ENCODE results near the gene KDM3B.

KDM3B gene

GRCh38 chr5:138460032-138460693, 107.7 kb downstream of the KDM3B start:
- DNase-seq (ENCODE audit: low spot score in 2 of 2) (no peak), ATAC-seq (no peak)
- H3K4me3 Mint-ChIP-seq = peak overlapping the region; percentile 83
- peaks cover 23% of the 10 kb centered on the region for H3K36me3 Mint-ChIP-seq
- H3K4me1 Mint-ChIP-seq = peaks cover 47% of the 10 kb centered on the region
- no peaks in the 10 kb centered on the region for H3K9me3 Mint-ChIP-seq
- peak overlapping the region; percentile 100 for H3K27ac Mint-ChIP-seq

GRCh38 chr5:138461343-138462125, 109.0 kb downstream of the KDM3B start:
- no peak overlapping the region for H3K4me3 Mint-ChIP-seq
- peaks cover 36% of the 10 kb centered on the region for H3K36me3 Mint-ChIP-seq
- peaks cover 49% of the 10 kb centered on the region for H3K4me1 Mint-ChIP-seq
- DNase-seq (ENCODE audit: low spot score in 2 of 2) (no peak), ATAC-seq (no peak)
- H3K9me3 Mint-ChIP-seq = no peaks in the 10 kb centered on the region
- H3K27ac Mint-ChIP-seq = peak overlapping the region; percentile 100

GRCh38 chr5:138463419-138464007, 111.0 kb downstream of the KDM3B start:
- Mint-ChIP-seq H3K4me3 (peak overlapping the region; percentile 84), H3K9me3 (no peaks in the 10 kb centered on the region), H3K36me3 (peaks cover 56% of the 10 kb centered on the region), H3K4me1 (peaks cover 54% of the 10 kb centered on the region), H3K27ac (peak overlapping the region; percentile 93)
- ATAC-seq (no peak), DNase-seq (ENCODE audit: low spot score in 2 of 2) (no peak)

GRCh38 chr5:138464008-138464387, 111.5 kb downstream of the KDM3B start:
- Mint-ChIP-seq H3K27ac (peak overlapping the region; percentile 93), H3K4me3 (peak overlapping the region; percentile 84), H3K36me3 (peaks cover 61% of the 10 kb centered on the region), H3K9me3 (no peaks in the 10 kb centered on the region), H3K4me1 (peaks cover 52% of the 10 kb centered on the region)
- ATAC-seq (peak; percentile 70), DNase-seq (ENCODE audit: low spot score in 2 of 2) (peak; percentile 96 to 97)

GRCh38 chr5:138464388-138465260, 112.1 kb downstream of the KDM3B start:
- H3K4me3 Mint-ChIP-seq = peak overlapping the region; percentile 84
- peak; percentile 79 for ATAC-seq
- peaks cover 46% of the 10 kb centered on the region for H3K4me1 Mint-ChIP-seq
- DNase-seq (ENCODE audit: low spot score in 2 of 2) = peak; percentile 93 to 99
- H3K9me3 Mint-ChIP-seq = no peaks in the 10 kb centered on the region
- peak overlapping the region; percentile 93 for H3K27ac Mint-ChIP-seq
- H3K36me3 Mint-ChIP-seq = peaks cover 59% of the 10 kb centered on the region

- peak; percentile 73 for ATAC-seq
- H3K9me3 Mint-ChIP-seq = no peaks in the 10 kb centered on the region
- H3K36me3 Mint-ChIP-seq = peaks cover 65% of the 10 kb centered on the region
These were observed 113.0 kb downstream of the KDM3B start, which contains the start of gene EGR1 for GRCh38 chr5:138465261-138466124. EGR1 (plus strand) TSS chr5:138465479; CDS start chr5:138465762, 283 bp downstream.

GRCh38 chr5:138466125-138466899, 113.8 kb downstream of the KDM3B start:
- peak in 1 of 2 donors; percentile 69 for DNase-seq (ENCODE audit: low spot score in 2 of 2)
- Mint-ChIP-seq H3K4me1 (peaks cover 29% of the 10 kb centered on the region), H3K36me3 (peaks cover 65% of the 10 kb centered on the region), H3K4me3 (peak overlapping the region; percentile 84), H3K9me3 (no peaks in the 10 kb centered on the region), H3K27ac (peak overlapping the region; percentile 93)
- no peak for ATAC-seq

More at GRCh38 chr5:138465261-138466124, 113.0 kb downstream of the KDM3B start, which contains the start of gene EGR1:
- Mint-ChIP-seq H3K4me3 (peak within 1 kb of the TSS; percentile 84), H3K4me1 (peaks cover 37% of the 10 kb centered on the region), H3K27ac (peak within 1 kb of the TSS; percentile 93)
- DNase-seq (ENCODE audit: low spot score in 2 of 2) = peak; percentile 89 to 98

- Mint-ChIP-seq H3K36me3 (peaks cover 65% of the 10 kb centered on the region), H3K4me1 (peaks cover 24% of the 10 kb centered on the region), H3K4me3 (peak overlapping the region; percentile 84), H3K9me3 (no peaks in the 10 kb centered on the region), H3K27ac (peak overlapping the region; percentile 93)
- peak in 1 of 2 donors; percentile 63 for DNase-seq (ENCODE audit: low spot score in 2 of 2)
- ATAC-seq = no peak
These were observed 114.6 kb downstream of the KDM3B start for GRCh38 chr5:138466900-138467710.

GRCh38 chr5:138467711-138468132, 115.2 kb downstream of the KDM3B start:
- no peaks in the 10 kb centered on the region for H3K9me3 Mint-ChIP-seq
- H3K4me1 Mint-ChIP-seq = peaks cover 24% of the 10 kb centered on the region
- no peak for ATAC-seq
- H3K27ac Mint-ChIP-seq = peak overlapping the region; percentile 93
- DNase-seq (ENCODE audit: low spot score in 2 of 2) = no peak
- peak overlapping the region; percentile 84 for H3K4me3 Mint-ChIP-seq
- peaks cover 65% of the 10 kb centered on the region for H3K36me3 Mint-ChIP-seq

GRCh38 chr5:138468133-138468965, 115.9 kb downstream of the KDM3B start:
- ATAC-seq (no peak), DNase-seq (ENCODE audit: low spot score in 2 of 2) (no peak)
- Mint-ChIP-seq H3K4me3 (peak overlapping the region; percentile 84), H3K36me3 (peaks cover 65% of the 10 kb centered on the region), H3K27ac (peak overlapping the region; percentile 93), H3K4me1 (peaks cover 24% of the 10 kb centered on the region), H3K9me3 (no peaks in the 10 kb centered on the region)

GRCh38 chr5:138468966-138469539, 116.6 kb downstream of the KDM3B start:
- Mint-ChIP-seq H3K9me3 (no peaks in the 10 kb centered on the region), H3K36me3 (peaks cover 59% of the 10 kb centered on the region), H3K27ac (peak overlapping the region; percentile 93), H3K4me1 (peaks cover 24% of the 10 kb centered on the region), H3K4me3 (peak overlapping the region; percentile 84)
- ATAC-seq = no peak
- no peak for DNase-seq (ENCODE audit: low spot score in 2 of 2)
